ENCODE measurements around the gene TSEN34. TPM values are rescaled to one million over a fixed set of nuclear protein-coding genes. Genes with fewer than 3 reads are reported as not detected.

TSEN34 gene
- total RNA-seq, 1 experiment from 2014 or later, result 122 TPM

GRCh38 chr19:54152267-54152666, 38.8 kb upstream of the TSEN34 start:
- DNase-seq (no peak), ATAC-seq (no peak)
- H4K20me1 ChIP-seq (ENCODE audit: low read length), result no peaks in the 10 kb centered on the region
- no peak overlapping the region for H3K4me3 ChIP-seq (ENCODE audit: low read length)
- TF ChIP-seq EZH2 (IDR thresholded peaks at IDR 0.05; ENCODE audit: low read length, unreplicated experiment) (no peak), EZH2phosphoT487 (IDR thresholded peaks at IDR 0.05; ENCODE audit: borderline replicate concordance, low read length) (no peak), CTCF (conservative IDR thresholded peaks at IDR 0.05; ENCODE audit: low read depth, low read length) (no peak)
- H3K79me2 ChIP-seq (ENCODE audit: low read length), result no peaks in the 10 kb centered on the region
- no peaks in the 10 kb centered on the region for H3F3A ChIP-seq (ENCODE audit: low read length, unreplicated experiment)
- H3K9me2 ChIP-seq (replicated peaks; ENCODE audit: low read length), result no peaks in the 10 kb centered on the region
- POLR2A ChIA-PET (ENCODE audit: unreplicated experiment), result no interaction called here
- H3K9ac ChIP-seq (ENCODE audit: low read length), result no peak overlapping the region
- no peak overlapping the region for H3K27ac ChIP-seq (ENCODE audit: low read length)
- no peaks in the 10 kb centered on the region for H3K9me3 ChIP-seq (ENCODE audit: low read length)
- no peak overlapping the region for H2AFZ ChIP-seq (ENCODE audit: low read length)
- intact Hi-C loops (cut with micrococcal nuclease), result no loop called here
- no TSS peak for BruUV-seq (replicated peaks)
- no peaks in the 10 kb centered on the region for H3K27me3 ChIP-seq (ENCODE audit: low read length)
- no peak overlapping the region for H3K4me2 ChIP-seq (ENCODE audit: low read length)
- no peaks in the 10 kb centered on the region for H3K4me1 ChIP-seq (ENCODE audit: insufficient read depth, low read length)
- CTCF ChIA-PET, result no interaction called here
- H3K36me3 ChIP-seq (ENCODE audit: low read depth, low read length), result peaks cover 71% of the 10 kb centered on the region

GRCh38 chr19:54152878-54153524, 38.1 kb upstream of the TSEN34 start:
- Histone ChIP-seq H3K4me2 (ENCODE audit: low read length) (no peak overlapping the region), H3F3A (ENCODE audit: low read length, unreplicated experiment) (no peaks in the 10 kb centered on the region), H3K4me1 (ENCODE audit: insufficient read depth, low read length) (peaks cover under 1% of the 10 kb centered on the region; the same call in 1 of the 2 replicates), H3K9me2 (replicated peaks; ENCODE audit: low read length) (no peaks in the 10 kb centered on the region), H3K27me3 (ENCODE audit: low read length) (no peaks in the 10 kb centered on the region), H3K9ac (ENCODE audit: low read length) (no peak overlapping the region), H3K79me2 (ENCODE audit: low read length) (peaks cover 2% of the 10 kb centered on the region), H3K9me3 (ENCODE audit: low read length) (no peaks in the 10 kb centered on the region), H3K27ac (ENCODE audit: low read length) (no peak overlapping the region), H3K36me3 (ENCODE audit: low read depth, low read length) (peaks cover 65% of the 10 kb centered on the region), H2AFZ (ENCODE audit: low read length) (no peak overlapping the region), H4K20me1 (ENCODE audit: low read length) (no peaks in the 10 kb centered on the region), H3K4me3 (ENCODE audit: low read length) (no peak overlapping the region)
- ChIA-PET POLR2A (ENCODE audit: unreplicated experiment) (no interaction called here), CTCF (no interaction called here)
- TF ChIP-seq EZH2 (IDR thresholded peaks at IDR 0.05; ENCODE audit: low read length, unreplicated experiment) (no peak), CTCF (conservative IDR thresholded peaks at IDR 0.05; ENCODE audit: low read depth, low read length) (no peak), EZH2phosphoT487 (IDR thresholded peaks at IDR 0.05; ENCODE audit: borderline replicate concordance, low read length) (no peak)
- BruUV-seq (replicated peaks), result no TSS peak
- intact Hi-C loops (cut with micrococcal nuclease), result no loop called here
- DNase-seq (no peak), ATAC-seq (no peak)

GRCh38 chr19:54153731-54154326, 37.3 kb upstream of the TSEN34 start:
- peaks cover 10% of the 10 kb centered on the region for H3K79me2 ChIP-seq (ENCODE audit: low read length)
- H3K4me3 ChIP-seq (ENCODE audit: low read length), result no peak overlapping the region
- H3K27ac ChIP-seq (ENCODE audit: low read length), result no peak overlapping the region
- no peak for TF ChIP-seq CTCF (conservative IDR thresholded peaks at IDR 0.05; ENCODE audit: low read depth, low read length)
- no peak for TF ChIP-seq EZH2phosphoT487 (IDR thresholded peaks at IDR 0.05; ENCODE audit: borderline replicate concordance, low read length)
- no peak for TF ChIP-seq EZH2 (IDR thresholded peaks at IDR 0.05; ENCODE audit: low read length, unreplicated experiment)
- BruUV-seq (replicated peaks), result no TSS peak
- no peak overlapping the region for H3K9ac ChIP-seq (ENCODE audit: low read length)
- DNase-seq (no peak), ATAC-seq (no peak)
- POLR2A ChIA-PET (ENCODE audit: unreplicated experiment), result no interaction called here
- intact Hi-C loops (cut with micrococcal nuclease), result no loop called here
- H3K9me3 ChIP-seq (ENCODE audit: low read length), result no peaks in the 10 kb centered on the region
- H3K36me3 ChIP-seq (ENCODE audit: low read depth, low read length), result peaks cover 61% of the 10 kb centered on the region
- no peaks in the 10 kb centered on the region for H4K20me1 ChIP-seq (ENCODE audit: low read length)
- no peak overlapping the region for H2AFZ ChIP-seq (ENCODE audit: low read length)
- H3K4me2 ChIP-seq (ENCODE audit: low read length), result no peak overlapping the region
- H3F3A ChIP-seq (ENCODE audit: low read length, unreplicated experiment), result no peaks in the 10 kb centered on the region
- H3K9me2 ChIP-seq (replicated peaks; ENCODE audit: low read length), result no peaks in the 10 kb centered on the region
- CTCF ChIA-PET, result no interaction called here
- H3K27me3 ChIP-seq (ENCODE audit: low read length), result no peaks in the 10 kb centered on the region
- H3K4me1 ChIP-seq (ENCODE audit: insufficient read depth, low read length), result peaks cover 9% of the 10 kb centered on the region
